Midbrain (tissue), 1 donor: Measurements from ENCODE around the gene LHPP.
A peak's percentile ranks its signal among the peaks of the same experiment; 100 is the strongest.

Experiments used
- DNase-seq: peaks from one replicate; lab custom pipeline; 2025; lab: John Stamatoyannopoulos, UW

Gene LHPP

DNA sequence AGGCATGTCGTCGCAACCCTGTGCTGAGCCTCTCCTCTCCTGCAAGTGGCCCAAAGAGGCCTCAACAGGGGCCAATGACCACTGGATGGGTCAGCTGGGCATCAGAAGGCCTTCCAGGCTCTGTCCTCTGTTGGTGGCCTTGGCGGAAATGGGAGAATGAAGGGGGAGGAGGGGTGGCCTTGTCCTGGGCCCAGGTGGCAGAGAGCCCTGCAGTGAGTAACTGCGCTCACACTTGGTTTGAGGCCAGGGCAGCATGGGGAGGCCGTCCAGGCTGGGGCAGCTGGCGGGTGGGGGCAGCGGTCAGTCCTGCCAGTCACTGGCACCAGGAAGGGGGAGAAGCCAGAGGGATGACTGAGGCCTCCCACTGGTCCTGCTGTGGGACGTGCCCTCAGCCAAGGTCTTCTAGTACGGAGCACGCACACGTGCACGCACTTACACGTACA is 59.8 kb downstream of the LHPP start:
- DNase-seq = peak; percentile 82

DNA sequence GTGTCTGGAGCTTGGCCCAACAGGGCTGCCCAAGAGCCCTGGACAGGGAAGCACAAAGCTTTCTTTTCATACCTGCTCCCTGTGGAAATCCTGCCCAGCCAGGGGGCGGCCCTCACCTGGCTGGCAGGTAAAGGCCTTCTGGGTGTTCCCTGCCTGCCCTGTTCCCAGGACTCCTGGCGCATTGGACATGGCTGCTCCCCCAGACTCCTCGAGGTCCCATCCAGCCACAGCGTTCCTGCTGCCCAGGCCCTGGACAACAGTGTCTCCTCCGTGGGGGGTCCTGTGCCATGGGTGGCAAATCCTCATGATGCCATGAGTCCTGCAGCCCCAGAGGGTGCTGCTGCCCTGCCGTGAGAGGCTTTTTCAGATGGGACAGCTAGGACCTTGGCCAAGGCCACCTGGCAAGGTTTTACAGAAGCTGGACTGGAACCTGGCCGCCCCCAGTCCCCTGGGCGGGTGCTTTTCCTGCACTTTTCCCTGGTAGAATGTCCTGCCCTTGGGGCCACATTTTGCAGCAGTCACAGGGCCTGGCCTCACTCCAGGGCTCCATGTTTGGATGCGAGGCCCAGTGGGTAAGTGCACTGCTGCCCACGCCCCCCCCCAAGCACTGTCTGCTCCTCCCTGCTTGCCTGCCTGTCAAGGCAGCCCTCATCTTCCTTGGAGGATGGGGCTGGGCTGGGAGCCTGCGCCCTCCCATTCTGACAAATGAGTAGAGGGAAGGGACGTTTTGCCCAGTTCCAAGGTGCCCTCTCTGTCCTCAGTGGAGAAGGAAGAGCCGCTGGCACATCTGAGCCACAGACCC is 60.7 kb downstream of the LHPP start:
- DNase-seq = no peak

- DNase-seq = peak; percentile 13
Measured at GRCh38 chr10:124522933-124523871, 61.6 kb downstream of the LHPP start.

DNA sequence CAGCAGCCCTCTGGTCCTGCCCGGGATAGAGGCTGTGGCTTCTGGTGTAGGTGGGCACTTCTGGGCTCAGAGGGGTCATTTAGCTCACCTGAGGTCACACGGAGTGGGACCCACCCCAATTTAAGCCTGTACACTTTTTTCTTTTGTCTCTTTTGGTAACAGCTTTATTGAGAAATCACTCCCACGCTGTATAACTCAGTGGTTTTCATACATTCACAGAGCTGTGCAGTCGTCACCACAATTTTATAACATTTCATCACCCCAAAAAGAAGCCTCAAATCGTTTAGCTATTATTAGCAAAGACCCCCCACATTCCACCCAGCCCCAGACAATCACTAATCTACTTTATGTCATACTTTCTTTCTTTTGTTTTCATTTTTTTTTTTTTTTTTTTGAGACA is 62.3 kb downstream of the LHPP start:
- no peak for DNase-seq

GRCh38 chr10:124524991-124525653 is 63.5 kb downstream of the LHPP start:
- DNase-seq = peak; percentile 19

GRCh38 chr10:124525751-124526600 is 64.4 kb downstream of the LHPP start:
- DNase-seq = no peak

DNA sequence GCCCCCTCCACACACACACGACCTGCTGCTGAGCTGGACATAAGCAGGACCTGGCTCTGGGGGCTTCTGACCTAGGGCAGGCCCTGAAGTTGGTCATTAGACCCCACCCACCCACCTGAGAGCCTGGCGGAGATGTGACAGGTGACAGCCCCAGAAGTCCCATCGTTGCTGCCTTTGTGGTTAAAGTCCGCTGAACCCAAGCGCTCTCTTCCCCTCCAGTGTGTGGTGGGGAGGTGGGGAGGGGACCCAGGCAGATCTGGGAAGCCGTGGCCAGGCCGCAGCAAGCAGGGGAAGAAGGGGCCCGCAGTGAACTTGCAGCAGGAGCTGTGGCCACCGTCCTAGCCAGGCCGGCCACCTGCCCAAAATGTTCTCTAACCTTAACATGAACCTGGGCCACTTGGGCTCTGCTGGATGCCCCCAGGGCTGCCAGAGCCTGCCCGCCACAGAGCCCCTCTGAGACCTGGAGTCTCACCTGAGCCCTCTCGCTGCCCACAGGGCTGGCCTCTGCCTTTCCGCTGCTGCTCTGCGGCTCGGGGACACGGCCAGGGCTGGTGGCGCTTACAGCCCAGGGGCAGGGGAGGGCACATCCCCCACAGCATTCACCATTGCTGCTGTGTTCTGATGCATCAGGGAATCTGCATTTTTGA is 65.1 kb downstream of the LHPP start:
- no peak for DNase-seq

DNA sequence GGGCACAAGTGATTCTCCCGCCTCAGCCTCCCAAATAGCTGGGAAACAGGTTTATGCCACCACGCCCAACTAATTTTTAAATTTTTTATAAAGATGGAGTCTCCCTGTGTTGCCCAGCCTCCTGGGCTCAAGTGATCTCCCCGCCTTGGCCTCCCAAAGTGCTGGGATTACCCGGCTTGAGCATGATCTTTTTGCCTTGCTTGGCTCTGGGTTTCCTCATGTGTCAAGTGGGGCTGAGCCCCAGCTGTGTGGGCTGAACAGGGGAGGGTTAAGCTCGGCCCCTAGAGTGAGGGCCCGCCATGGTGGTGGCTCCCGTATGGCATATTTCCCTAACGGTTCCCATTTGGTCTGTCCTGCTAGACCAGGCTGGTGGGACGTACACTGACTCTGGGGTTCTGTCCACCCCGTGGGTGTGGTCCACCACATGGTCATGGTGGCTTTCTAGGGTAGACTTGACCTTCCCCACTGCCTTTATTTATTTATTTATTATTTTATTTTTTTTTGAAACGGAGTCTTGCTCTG is 66.3 kb downstream of the LHPP start:
- DNase-seq = no peak

- DNase-seq = no peak
Measured at GRCh38 chr10:124529661-124530214, 68.1 kb downstream of the LHPP start.

GRCh38 chr10:124530215-124530665 is 68.6 kb downstream of the LHPP start:
- DNase-seq = peak; percentile 84

GRCh38 chr10:124530816-124531215 is 69.2 kb downstream of the LHPP start:
- DNase-seq = no peak

DNA sequence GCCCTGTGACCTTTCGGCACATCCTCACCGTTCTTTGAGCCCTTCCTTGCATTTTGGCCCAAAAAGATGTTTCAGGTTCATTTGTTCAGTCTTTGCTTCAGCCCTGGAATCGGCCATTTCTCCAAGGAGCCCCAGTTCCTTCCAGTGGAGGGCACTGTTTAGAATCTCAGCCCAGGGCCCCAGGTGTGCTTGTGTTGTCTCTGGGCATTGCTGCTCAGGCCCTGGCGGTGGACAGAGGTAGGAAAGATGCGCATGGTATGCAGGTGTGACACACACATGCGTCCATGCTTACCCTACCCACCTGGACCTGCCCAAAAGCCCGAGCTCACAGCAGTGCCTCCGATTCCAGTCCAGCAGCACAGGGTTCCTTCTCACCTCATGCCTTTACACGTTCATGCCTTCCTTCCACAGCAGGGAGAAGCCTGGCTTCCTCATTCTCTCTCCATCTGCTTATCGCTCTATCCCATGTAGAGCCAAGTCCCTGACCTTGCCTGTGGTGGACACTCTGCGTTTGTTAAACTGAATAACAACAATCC is 70.6 kb downstream of the LHPP start:
- no peak for DNase-seq

DNA sequence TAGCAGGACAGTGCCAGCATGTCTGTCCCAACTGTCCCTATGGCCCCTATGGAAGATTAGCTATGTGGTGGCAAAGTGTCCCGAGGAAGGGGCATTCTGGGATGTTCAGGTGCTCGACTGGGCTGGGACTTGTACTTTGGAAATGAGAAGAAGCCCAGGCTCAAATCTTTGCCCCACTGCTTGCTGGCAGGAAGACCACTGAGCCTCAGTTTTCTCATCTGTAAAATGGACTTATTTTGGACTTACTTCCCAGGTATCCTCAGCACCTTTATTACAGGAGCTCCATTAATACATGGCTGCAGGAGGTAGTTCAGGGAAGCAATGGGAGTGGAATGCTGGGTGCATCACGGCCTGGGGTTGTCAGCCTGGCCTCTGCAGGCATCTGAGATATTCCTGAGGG is 71.2 kb downstream of the LHPP start:
- DNase-seq = no peak

- no peak for DNase-seq
Measured at GRCh38 chr10:124533266-124533665, 71.6 kb downstream of the LHPP start.

DNA sequence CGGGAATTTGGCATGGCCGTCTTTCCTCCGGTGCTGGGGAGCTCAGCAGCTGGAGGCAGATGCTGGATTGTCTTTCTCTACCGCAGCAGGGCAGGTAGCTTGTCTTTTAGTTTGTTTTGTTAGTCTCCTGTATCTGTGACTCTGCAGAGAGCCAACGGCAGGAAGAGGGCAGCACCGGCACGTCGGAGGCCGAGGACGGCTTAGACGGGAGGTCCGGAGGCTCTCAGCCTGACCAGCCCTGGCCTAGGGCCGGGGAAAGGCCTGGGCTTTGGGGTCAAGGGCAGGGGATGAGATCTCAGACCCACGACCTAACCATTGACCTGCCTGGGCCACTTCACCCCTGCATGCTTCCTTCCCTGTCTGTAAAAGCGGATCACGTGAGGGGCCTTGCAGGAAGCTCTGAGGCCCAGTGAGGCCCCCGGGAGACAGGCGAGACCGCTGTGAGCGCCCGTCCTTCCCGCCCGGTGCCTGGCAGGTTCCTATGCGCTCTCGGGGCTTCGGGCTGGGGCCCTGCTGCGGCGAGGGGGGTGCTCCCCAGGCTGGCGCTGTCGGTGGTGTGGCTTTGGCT is 72.7 kb downstream of the LHPP start:
- peak; percentile 49 for DNase-seq

DNA sequence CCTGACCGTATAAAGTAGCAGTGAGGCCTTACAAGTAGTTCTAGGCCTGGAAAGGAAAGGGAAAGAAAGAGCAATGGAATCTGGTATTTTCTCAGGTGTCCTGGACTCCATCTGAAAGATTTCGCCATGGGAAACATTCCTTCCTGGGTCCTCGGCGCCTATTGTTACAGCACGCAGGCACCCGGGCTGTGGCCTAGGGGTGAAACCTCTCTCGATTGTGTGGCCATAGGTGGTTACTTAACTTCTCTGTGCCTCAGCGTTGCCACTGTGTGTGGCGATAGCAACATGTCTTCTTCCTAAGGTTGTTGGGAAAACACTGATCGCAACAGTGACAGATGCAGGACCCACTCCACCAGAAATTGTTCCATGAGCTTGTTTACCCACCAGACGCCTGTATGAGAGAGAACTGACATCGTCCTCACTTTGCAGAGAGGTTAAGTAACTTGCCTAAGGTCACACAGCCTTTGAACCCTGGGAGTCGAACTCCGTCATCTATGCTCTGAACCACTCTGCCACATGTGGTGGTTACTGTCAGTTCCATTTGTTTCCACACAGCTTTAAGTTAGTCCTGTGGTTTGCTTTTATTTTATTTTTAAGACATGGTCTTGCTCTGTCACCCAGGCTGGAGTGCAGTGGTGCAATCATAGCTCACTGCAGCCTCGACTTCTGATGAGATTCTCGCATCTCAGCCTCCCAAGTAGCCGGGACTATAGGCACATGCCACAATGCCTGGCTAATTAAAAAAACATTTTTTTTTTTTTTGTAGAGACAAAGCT is 73.4 kb downstream of the LHPP start:
- DNase-seq = no peak

- DNase-seq = no peak
Measured at GRCh38 chr10:124535731-124536495, 74.3 kb downstream of the LHPP start.

DNA sequence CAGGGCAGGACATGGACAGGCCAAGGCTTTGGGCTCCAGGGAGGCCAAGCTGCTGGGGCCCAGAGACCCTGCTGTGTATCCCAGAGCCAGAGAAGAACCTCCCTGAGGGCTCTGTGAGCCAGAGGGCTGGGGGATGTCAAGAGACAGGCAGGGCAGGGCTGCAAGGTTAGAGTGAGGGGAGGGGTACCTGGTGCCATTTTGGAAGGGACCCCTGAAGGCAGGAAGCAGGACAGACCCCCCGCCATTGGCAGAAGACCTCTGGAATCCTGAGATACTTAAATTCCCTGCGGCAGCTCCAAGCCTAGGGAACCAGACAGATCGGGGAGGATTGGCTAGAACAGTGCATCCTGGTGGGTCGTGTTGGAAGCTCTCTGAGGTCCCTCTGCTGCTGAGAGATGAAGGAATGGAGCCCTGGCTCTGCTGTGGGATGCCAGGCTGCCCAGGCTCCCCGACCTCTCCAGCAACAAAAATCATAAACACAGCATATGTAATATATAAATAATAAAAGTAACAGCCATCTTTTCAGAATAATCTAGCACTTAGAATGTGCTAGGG is 75.0 kb downstream of the LHPP start:
- no peak for DNase-seq
